ENCODE results near the gene BLZF1.

BLZF1 gene

DNA sequence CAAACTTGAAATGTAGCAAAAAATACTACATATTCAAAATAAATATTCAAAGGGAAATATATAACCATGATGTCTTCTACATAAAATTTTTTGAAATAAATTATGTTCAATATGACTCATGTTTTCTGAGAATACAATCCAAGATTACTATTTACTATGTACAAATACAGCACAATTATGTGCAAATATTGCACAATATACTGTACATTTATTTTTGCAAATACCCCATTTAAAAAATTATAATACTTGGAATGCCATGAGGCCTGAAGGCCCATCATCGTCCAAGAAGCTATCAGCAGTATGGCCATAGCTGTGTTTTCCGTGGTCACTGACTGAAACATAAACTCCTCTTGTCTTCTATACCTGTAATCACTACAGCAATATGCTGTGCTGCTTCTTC is 47.0 kb downstream of the BLZF1 start:
- no peaks in the 10 kb centered on the region for H3F3A ChIP-seq (ENCODE audit: low read depth)
- no peaks in the 10 kb centered on the region for H3K4me1 ChIP-seq (ENCODE audit: insufficient read depth, low read length, poor library complexity, severe bottlenecking)
- H3K4me2 ChIP-seq (ENCODE audit: low read depth, low read length, poor library complexity, severe bottlenecking) = no peak overlapping the region
- H3K9ac ChIP-seq (ENCODE audit: low read depth, low read length, poor library complexity, severe bottlenecking) = no peak overlapping the region
- no peaks in the 10 kb centered on the region for H3K36me3 ChIP-seq (ENCODE audit: insufficient read depth, low read length)
- H3K79me2 ChIP-seq (ENCODE audit: insufficient read depth, low read length) = no peaks in the 10 kb centered on the region
- no peak overlapping the region for H2AFZ ChIP-seq (ENCODE audit: low read length)
- H4K20me1 ChIP-seq (ENCODE audit: insufficient read depth, low read length, poor library complexity, severe bottlenecking) = no peaks in the 10 kb centered on the region
- H3K9me3 ChIP-seq (ENCODE audit: insufficient read depth, low read depth, low read length) = no peaks in the 10 kb centered on the region
- no peaks in the 10 kb centered on the region for H3K9me2 ChIP-seq (replicated peaks; ENCODE audit: low read depth, low read length)
- TF ChIP-seq, protein P1, sequence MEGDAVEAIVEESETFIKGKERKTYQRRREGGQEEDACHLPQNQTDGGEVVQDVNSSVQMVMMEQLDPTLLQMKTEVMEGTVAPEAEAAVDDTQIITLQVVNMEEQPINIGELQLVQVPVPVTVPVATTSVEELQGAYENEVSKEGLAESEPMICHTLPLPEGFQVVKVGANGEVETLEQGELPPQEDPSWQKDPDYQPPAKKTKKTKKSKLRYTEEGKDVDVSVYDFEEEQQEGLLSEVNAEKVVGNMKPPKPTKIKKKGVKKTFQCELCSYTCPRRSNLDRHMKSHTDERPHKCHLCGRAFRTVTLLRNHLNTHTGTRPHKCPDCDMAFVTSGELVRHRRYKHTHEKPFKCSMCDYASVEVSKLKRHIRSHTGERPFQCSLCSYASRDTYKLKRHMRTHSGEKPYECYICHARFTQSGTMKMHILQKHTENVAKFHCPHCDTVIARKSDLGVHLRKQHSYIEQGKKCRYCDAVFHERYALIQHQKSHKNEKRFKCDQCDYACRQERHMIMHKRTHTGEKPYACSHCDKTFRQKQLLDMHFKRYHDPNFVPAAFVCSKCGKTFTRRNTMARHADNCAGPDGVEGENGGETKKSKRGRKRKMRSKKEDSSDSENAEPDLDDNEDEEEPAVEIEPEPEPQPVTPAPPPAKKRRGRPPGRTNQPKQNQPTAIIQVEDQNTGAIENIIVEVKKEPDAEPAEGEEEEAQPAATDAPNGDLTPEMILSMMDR (conservative IDR thresholded peaks at IDR 0.05; ENCODE audit: low read length) = no peak
- TF ChIP-seq EZH2phosphoT487 (IDR thresholded peaks at IDR 0.05; ENCODE audit: borderline replicate concordance) = no peak
- no peak overlapping the region for H3K4me3 ChIP-seq (ENCODE audit: low read length, poor library complexity, severe bottlenecking)
- no peaks in the 10 kb centered on the region for H3K27me3 ChIP-seq (ENCODE audit: insufficient read depth, low read length, poor library complexity, severe bottlenecking)

DNA sequence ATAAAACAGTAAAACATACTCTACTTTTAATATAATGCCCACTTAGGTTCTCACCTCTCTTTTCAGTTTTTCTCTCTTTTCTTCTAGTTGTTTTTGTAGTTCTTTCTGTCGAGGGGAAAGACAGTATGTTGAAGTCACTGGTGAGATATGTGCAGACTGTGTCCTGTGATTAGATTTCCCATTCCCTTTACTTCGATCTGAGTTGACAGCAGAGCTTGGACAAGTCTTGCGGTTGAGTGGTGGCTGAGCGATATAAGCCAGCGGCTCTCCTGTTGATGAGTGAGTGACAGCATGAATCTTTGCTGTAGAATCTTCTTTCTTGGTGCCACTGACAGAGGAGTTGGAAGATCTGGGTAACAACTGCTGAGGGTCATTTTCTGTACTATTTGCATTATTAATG is 53.3 kb downstream of the BLZF1 start:
- no peaks in the 10 kb centered on the region for H3K9me2 ChIP-seq (replicated peaks; ENCODE audit: low read depth, low read length)
- H3K4me3 ChIP-seq (ENCODE audit: low read length, poor library complexity, severe bottlenecking) = no peak overlapping the region
- TF ChIP-seq, protein P1 (conservative IDR thresholded peaks at IDR 0.05; ENCODE audit: low read length) = no peak
- TF ChIP-seq EZH2phosphoT487 (IDR thresholded peaks at IDR 0.05; ENCODE audit: borderline replicate concordance) = no peak
- H3K9ac ChIP-seq (ENCODE audit: low read depth, low read length, poor library complexity, severe bottlenecking) = no peak overlapping the region
- no peaks in the 10 kb centered on the region for H4K20me1 ChIP-seq (ENCODE audit: insufficient read depth, low read length, poor library complexity, severe bottlenecking)
- no peaks in the 10 kb centered on the region for H3K36me3 ChIP-seq (ENCODE audit: insufficient read depth, low read length)
- H3K27me3 ChIP-seq (ENCODE audit: insufficient read depth, low read length, poor library complexity, severe bottlenecking) = no peaks in the 10 kb centered on the region
- H3K4me1 ChIP-seq (ENCODE audit: insufficient read depth, low read length, poor library complexity, severe bottlenecking) = no peaks in the 10 kb centered on the region
- H2AFZ ChIP-seq (ENCODE audit: low read length) = no peak overlapping the region
- no peaks in the 10 kb centered on the region for H3K9me3 ChIP-seq (ENCODE audit: insufficient read depth, low read depth, low read length)
- no peaks in the 10 kb centered on the region for H3F3A ChIP-seq (ENCODE audit: low read depth)
- H3K4me2 ChIP-seq (ENCODE audit: low read depth, low read length, poor library complexity, severe bottlenecking) = no peak overlapping the region
- H3K79me2 ChIP-seq (ENCODE audit: insufficient read depth, low read length) = no peaks in the 10 kb centered on the region

DNA sequence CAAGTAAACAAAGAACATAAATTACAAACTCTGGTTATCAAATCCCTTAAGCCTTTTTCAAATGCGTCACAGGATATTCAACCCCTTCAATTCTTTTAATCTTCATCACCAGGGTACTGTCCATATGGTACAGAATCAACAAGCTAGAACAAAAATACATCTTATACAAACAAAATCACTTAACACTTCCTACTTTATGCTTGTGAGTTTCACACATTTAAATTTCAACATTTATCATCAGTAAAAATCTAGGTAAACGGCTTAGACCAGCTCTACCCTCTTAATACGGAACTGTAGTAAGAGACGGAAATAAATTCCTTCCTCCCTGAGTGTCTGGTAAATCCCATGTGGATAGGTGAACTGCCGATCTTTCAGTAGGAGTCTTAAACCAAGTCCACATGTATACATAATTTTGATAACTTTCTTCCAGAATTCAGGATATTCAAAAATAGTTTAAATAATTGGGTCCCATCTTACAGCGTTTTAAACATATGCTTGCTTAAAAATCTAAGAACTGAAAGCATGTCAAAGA is 58.2 kb downstream of the BLZF1 start:
- H3K4me2 ChIP-seq (ENCODE audit: low read depth, low read length, poor library complexity, severe bottlenecking) = peak overlapping the region; percentile 66
- TF ChIP-seq, protein P1 (conservative IDR thresholded peaks at IDR 0.05; ENCODE audit: low read length) = no peak
- no peak for TF ChIP-seq EZH2phosphoT487 (IDR thresholded peaks at IDR 0.05; ENCODE audit: borderline replicate concordance)
- H3F3A ChIP-seq (ENCODE audit: low read depth) = no peaks in the 10 kb centered on the region
- peaks cover 4% of the 10 kb centered on the region for H3K4me1 ChIP-seq (ENCODE audit: insufficient read depth, low read length, poor library complexity, severe bottlenecking)
- H3K36me3 ChIP-seq (ENCODE audit: insufficient read depth, low read length) = no peaks in the 10 kb centered on the region
- no peaks in the 10 kb centered on the region for H3K27me3 ChIP-seq (ENCODE audit: insufficient read depth, low read length, poor library complexity, severe bottlenecking)
- no peaks in the 10 kb centered on the region for H3K9me3 ChIP-seq (ENCODE audit: insufficient read depth, low read depth, low read length)
- peak overlapping the region; percentile 71 for H3K4me3 ChIP-seq (ENCODE audit: low read length, poor library complexity, severe bottlenecking)
- H3K79me2 ChIP-seq (ENCODE audit: insufficient read depth, low read length) = no peaks in the 10 kb centered on the region
- H3K9me2 ChIP-seq (replicated peaks; ENCODE audit: low read depth, low read length) = no peaks in the 10 kb centered on the region
- H4K20me1 ChIP-seq (ENCODE audit: insufficient read depth, low read length, poor library complexity, severe bottlenecking) = no peaks in the 10 kb centered on the region
- H3K9ac ChIP-seq (ENCODE audit: low read depth, low read length, poor library complexity, severe bottlenecking) = peak overlapping the region; percentile 70
- peak overlapping the region; percentile 91; the same call in 1 of the 2 replicates for H2AFZ ChIP-seq (ENCODE audit: low read length)
